ENCODE results near the gene BRD1. TPM values are rescaled to one million over a fixed set of nuclear protein-coding genes. Genes with fewer than 3 reads are reported as not detected.
A peak's percentile ranks its signal among the peaks of the same experiment; 100 is the strongest.

BRD1 gene
- total and polyA plus RNA-seq, 8 donors = 14.0 to 26.3 (median 17.8) TPM

GRCh38 chr22:49768077-49768910 lies 59.4 kb downstream of the BRD1 start:
- Histone ChIP-seq H3K27me3 (no peaks in the 10 kb centered on the region), H3K27ac (no peak overlapping the region), H3K9me3 (no peaks in the 10 kb centered on the region), H3K36me3 (peaks cover 0 to 8% (median 0%) of the 10 kb centered on the region in 3 donors), H3K4me1 (no peaks in the 10 kb centered on the region), H3K4me3 (no peak overlapping the region)
- intact Hi-C loops (cut with DNase I) = loop anchor here in 1 of 3 donors (10.0 kb wide), 1 partner anchor 267 kb away; no protein-coding TSS in a partner anchor
- TF ChIP-seq, protein P1, sequence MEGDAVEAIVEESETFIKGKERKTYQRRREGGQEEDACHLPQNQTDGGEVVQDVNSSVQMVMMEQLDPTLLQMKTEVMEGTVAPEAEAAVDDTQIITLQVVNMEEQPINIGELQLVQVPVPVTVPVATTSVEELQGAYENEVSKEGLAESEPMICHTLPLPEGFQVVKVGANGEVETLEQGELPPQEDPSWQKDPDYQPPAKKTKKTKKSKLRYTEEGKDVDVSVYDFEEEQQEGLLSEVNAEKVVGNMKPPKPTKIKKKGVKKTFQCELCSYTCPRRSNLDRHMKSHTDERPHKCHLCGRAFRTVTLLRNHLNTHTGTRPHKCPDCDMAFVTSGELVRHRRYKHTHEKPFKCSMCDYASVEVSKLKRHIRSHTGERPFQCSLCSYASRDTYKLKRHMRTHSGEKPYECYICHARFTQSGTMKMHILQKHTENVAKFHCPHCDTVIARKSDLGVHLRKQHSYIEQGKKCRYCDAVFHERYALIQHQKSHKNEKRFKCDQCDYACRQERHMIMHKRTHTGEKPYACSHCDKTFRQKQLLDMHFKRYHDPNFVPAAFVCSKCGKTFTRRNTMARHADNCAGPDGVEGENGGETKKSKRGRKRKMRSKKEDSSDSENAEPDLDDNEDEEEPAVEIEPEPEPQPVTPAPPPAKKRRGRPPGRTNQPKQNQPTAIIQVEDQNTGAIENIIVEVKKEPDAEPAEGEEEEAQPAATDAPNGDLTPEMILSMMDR (IDR thresholded peaks at IDR 0.05) = no peak
- no peak for FAIRE-seq
- WGBS, 2 donors = 80 to 87% methylated on average over 18 of the region's 18 CpGs
- DNase-seq = peak in 5 of 6 donors; percentile 6 to 51 (median 15)
- no peak for ATAC-seq

GRCh38 chr22:49767355-49768062 lies 60.2 kb downstream of the BRD1 start:
- H3K4me3 ChIP-seq = no peak overlapping the region
- no peak overlapping the region for H3K27ac ChIP-seq
- DNase-seq (peak in 3 of 6 donors; percentile 13 to 27 (median 27)), ATAC-seq (peak in 3 of 4 donors; percentile 41 to 75 (median 57)), FAIRE-seq (no peak)
- TF ChIP-seq, protein P1 (IDR thresholded peaks at IDR 0.05) = peak; percentile 11 to 38 (median 23)
- H3K27me3 ChIP-seq = no peaks in the 10 kb centered on the region
- no peaks in the 10 kb centered on the region for H3K4me1 ChIP-seq
- intact Hi-C loops (cut with DNase I) = loop anchor here in 1 of 3 donors (10.0 kb wide), 1 partner anchor 267 kb away; no protein-coding TSS in a partner anchor
- no peaks in the 10 kb centered on the region for H3K9me3 ChIP-seq
- H3K36me3 ChIP-seq = peaks cover 0 to 1% (median 0%) of the 10 kb centered on the region in 3 donors
- WGBS, 2 donors = 21 to 35% methylated on average over 5 of the region's 5 CpGs

GRCh38 chr22:49765951-49766350 lies 61.7 kb downstream of the BRD1 start:
- TF ChIP-seq, protein P1 (IDR thresholded peaks at IDR 0.05) = no peak

GRCh38 chr22:49765091-49765771 lies 62.4 kb downstream of the BRD1 start:
- TF ChIP-seq, protein P1 (IDR thresholded peaks at IDR 0.05) = no peak
- DNase-seq = peak in 4 of 6 donors; percentile 8 to 54 (median 26)
- Histone ChIP-seq H3K36me3 (no peaks in the 10 kb centered on the region), H3K27ac (no peak overlapping the region), H3K9me3 (no peaks in the 10 kb centered on the region), H3K4me1 (no peaks in the 10 kb centered on the region), H3K27me3 (no peaks in the 10 kb centered on the region), H3K4me3 (no peak overlapping the region)
- ATAC-seq = no peak
- WGBS, 2 donors = 77 to 88% methylated on average over 17 of the region's 17 CpGs
- intact Hi-C loops (cut with DNase I) = loop anchor here in 1 of 3 donors (10.0 kb wide), 1 partner anchor 270 kb away; no protein-coding TSS in a partner anchor
- no peak for FAIRE-seq

More at GRCh38 chr22:49765951-49766350, 61.7 kb downstream of the BRD1 start:
- no peak for ATAC-seq
- no peaks in the 10 kb centered on the region for H3K9me3 ChIP-seq
- H3K27me3 ChIP-seq = no peaks in the 10 kb centered on the region
- no peak overlapping the region for H3K4me3 ChIP-seq
- H3K27ac ChIP-seq = no peak overlapping the region
- intact Hi-C loops (cut with DNase I) = loop anchor here in 1 of 3 donors (10.0 kb wide), 1 partner anchor 269 kb away; no protein-coding TSS in a partner anchor
- no peaks in the 10 kb centered on the region for H3K36me3 ChIP-seq
- WGBS, 2 donors = 87 to 89% methylated on average over 10 to 12 of the region's 12 CpGs
- no peaks in the 10 kb centered on the region for H3K4me1 ChIP-seq
- peak in 4 of 6 donors; percentile 7 to 67 (median 28) for DNase-seq
- no peak for FAIRE-seq
